Stimulated activated CD4-positive, alpha-beta T cell treated with anti-CD3 and anti-CD28 coated beads, Interleukin-2, amount 100 ng/mL, for 48 hours (primary cell): ENCODE data around the gene ACBD6.

ENCODE experiments used
- DNase-seq, 2 donors: peaks; one replicate each; pipeline ENCODE4 v3.0.0-alpha.2; 2020

The ACBD6 gene

GRCh38 chr1:180268556-180269075, 233.8 kb downstream of the ACBD6 start:
- no peak for DNase-seq

- no peak for DNase-seq
Observed at GRCh38 chr1:180267761-180268555, 234.4 kb downstream of the ACBD6 start.

GRCh38 chr1:180267211-180267561, 235.2 kb downstream of the ACBD6 start:
- DNase-seq = no peak

GRCh38 chr1:180266275-180267210, 235.8 kb downstream of the ACBD6 start:
- no peak for DNase-seq

- DNase-seq = no peak
Observed at GRCh38 chr1:180265871-180266270, 236.5 kb downstream of the ACBD6 start.

GRCh38 chr1:180265201-180265600, 237.2 kb downstream of the ACBD6 start:
- no peak for DNase-seq

- no peak for DNase-seq
Observed at GRCh38 chr1:180264595-180264994, 237.8 kb downstream of the ACBD6 start.

- no peak for DNase-seq
Observed at GRCh38 chr1:180262628-180263488, 239.5 kb downstream of the ACBD6 start.

- no peak for DNase-seq
Observed at GRCh38 chr1:180261524-180262155, 240.7 kb downstream of the ACBD6 start.

- no peak for DNase-seq
Observed at GRCh38 chr1:180261030-180261429, 241.3 kb downstream of the ACBD6 start.

- no peak for DNase-seq
Observed at GRCh38 chr1:180260541-180260940, 241.8 kb downstream of the ACBD6 start.

- no peak for DNase-seq
Observed at GRCh38 chr1:180259431-180260338, 242.7 kb downstream of the ACBD6 start.

- DNase-seq = no peak
Observed at GRCh38 chr1:180258935-180259334, 243.4 kb downstream of the ACBD6 start.

- no peak for DNase-seq
Observed at GRCh38 chr1:180258290-180258689, 244.1 kb downstream of the ACBD6 start.

GRCh38 chr1:180257486-180257885, 244.9 kb downstream of the ACBD6 start:
- no peak for DNase-seq

- no peak for DNase-seq
Observed at GRCh38 chr1:180257028-180257386, 245.4 kb downstream of the ACBD6 start.

- no peak for DNase-seq
Observed at GRCh38 chr1:180256341-180257027, 245.9 kb downstream of the ACBD6 start.

- DNase-seq = no peak
Observed at GRCh38 chr1:180255536-180256340, 246.6 kb downstream of the ACBD6 start.

GRCh38 chr1:180254854-180255253, 247.5 kb downstream of the ACBD6 start:
- DNase-seq = no peak

- no peak for DNase-seq
Observed at GRCh38 chr1:180254496-180254819, 247.9 kb downstream of the ACBD6 start.
